Endothelial cell of umbilical vein (primary cell): ENCODE measurements around the gene SLC41A3. TPM values are rescaled to one million over a fixed set of nuclear protein-coding genes. Genes with fewer than 3 reads are reported as not detected.
A peak's percentile ranks its signal among the peaks of the same experiment; 100 is the strongest.

Experiments used
- BruUV-seq: library from RNA; stranded (reverse); fragments of 400-500 nt; replicated peaks from 2 replicates; lab custom pipeline; 2021; lab: Mats Ljungman, UMichigan
- CTCF ChIA-PET: fragments of 300-600, 350-600 bp; sonication (Branson Sonifier 250); formaldehyde crosslinking; loops from one replicate; lab custom pipeline; 2021; ENCODE audit warnings: antibody characterized with exemption, inconsistent platforms; lab: Charles Lee
- POLR2A ChIA-PET: fragments of 300-600, 350-600 bp; sonication (Branson Sonifier 250); formaldehyde crosslinking; loops from one replicate; lab custom pipeline; 2021; ENCODE audit warnings: antibody characterized with exemption, inconsistent platforms; lab: Charles Lee
- DNase-seq: peaks from one replicate; pipeline ENCODE4 v3.0.0-alpha.2; 2011; ENCODE audit warnings: low read depth, low spot score
- FAIRE-seq: peaks from 2 replicates; lab custom pipeline; 2011; peaks lifted over from hg19 to GRCh38; lab: Jason Lieb, UNC
- H2AFZ ChIP-seq: 2 replicates; pipeline ENCODE4 v1.6.0; 2012; ENCODE audit warnings: low read depth, low read length, control low read depth, inconsistent platforms
- H3K27ac ChIP-seq: 2 replicates; pipeline ENCODE4 v1.5.1; 2011; ENCODE audit warnings: low read depth, mild to moderate bottlenecking, control low read depth, low read length, moderate library complexity; ENCODE audit not compliant: insufficient read depth
- H3K27me3 ChIP-seq, 2 experiments: 2 replicates each; pipeline versions ENCODE4 v1.6.0 to v1.6.1; 2011; ENCODE audit warnings: low read length in 2 of 2, mixed read lengths in 1 of 2; ENCODE audit not compliant: control insufficient read depth in 2 of 2, insufficient read depth in 2 of 2
- H3K36me3 ChIP-seq, 2 experiments: 2 replicates in 1 of 2; 3 replicates in 1 of 2; pipeline ENCODE4 v1.5.1; 2011; ENCODE audit warnings: low read length in 2 of 2, mild to moderate bottlenecking in 1 of 2, moderate library complexity in 1 of 2; ENCODE audit not compliant: control insufficient read depth in 2 of 2, insufficient read depth in 2 of 2; ENCODE audit errors: extremely low read depth in 1 of 2
- H3K4me1 ChIP-seq: 3 replicates; pipeline ENCODE4 v1.5.1; 2011; ENCODE audit warnings: mild to moderate bottlenecking, low read length; ENCODE audit not compliant: control insufficient read depth, insufficient read depth; ENCODE audit errors: extremely low read depth
- H3K4me2 ChIP-seq: 2 replicates; pipeline ENCODE4 v1.6.1; 2011; ENCODE audit warnings: low read length, control low read depth, mixed read lengths; ENCODE audit not compliant: insufficient read depth
- H3K4me3 ChIP-seq, 3 experiments: fragments of 200-600 bp in 1 of 3; sonication (generic), shearing (Covaris generic) in 1 of 3; replicated peaks in 1 of 3; 2 replicates each; pipeline ENCODE4 v1.5.1; 2011 to 2016; ENCODE audit warnings: control low read depth in 3 of 3, low read length in 3 of 3, mild to moderate bottlenecking in 2 of 3, inconsistent platforms in 1 of 3, low read depth in 1 of 3, moderate library complexity in 1 of 3; ENCODE audit not compliant: insufficient read depth in 1 of 3
- H3K79me2 ChIP-seq: 2 replicates; pipeline ENCODE4 v1.6.0; 2012; ENCODE audit warnings: low read length, inconsistent platforms; ENCODE audit not compliant: control insufficient read depth, insufficient read depth
- H3K9ac ChIP-seq: replicated peaks from 2 replicates; pipeline ENCODE3; 2011; ENCODE audit warnings: low read length, control low read depth; ENCODE audit not compliant: insufficient read depth; ENCODE audit errors: extremely low read depth
- H3K9me1 ChIP-seq: replicated peaks from 3 replicates; pipeline ENCODE4 v1.6.0; 2011; ENCODE audit warnings: mild to moderate bottlenecking, low read length; ENCODE audit not compliant: control insufficient read depth, insufficient read depth; ENCODE audit errors: extremely low read depth
- H3K9me3 ChIP-seq: replicated peaks from 2 replicates; pipeline ENCODE4 v1.5.1; 2012; ENCODE audit warnings: low read length, inconsistent platforms; ENCODE audit not compliant: control insufficient read depth, insufficient read depth
- H4K20me1 ChIP-seq: replicated peaks from 2 replicates; pipeline ENCODE3; 2011; ENCODE audit warnings: mild to moderate bottlenecking, low read length; ENCODE audit not compliant: control insufficient read depth, insufficient read depth; ENCODE audit errors: extremely low read depth
- CTCF ChIP-seq, 2 donors: IDR thresholded peaks; 1 replicate in 1 of 2; 2 replicates in 1 of 2; pipeline ENCODE4 v1.5.1; 2011; ENCODE audit warnings: low read length in 2 of 2, mild to moderate bottlenecking in 2 of 2, moderate library complexity in 2 of 2, control low read depth in 1 of 2, inconsistent platforms in 1 of 2, low read depth in 1 of 2; ENCODE audit not compliant: insufficient read depth in 1 of 2; ENCODE audit errors: extremely low read depth in 1 of 2
- EZH2 ChIP-seq: IDR thresholded peaks from 2 replicates; pipeline ENCODE4 v1.6.1; 2012; ENCODE audit warnings: borderline replicate concordance, low read depth, mild to moderate bottlenecking, moderate library complexity, low read length, inconsistent platforms; ENCODE audit not compliant: severe bottlenecking
- FOS ChIP-seq: IDR thresholded peaks from 2 replicates; pipeline ENCODE4 v1.6.1; 2011; ENCODE audit warnings: mild to moderate bottlenecking, low read length, moderate library complexity, borderline replicate concordance; ENCODE audit not compliant: insufficient read depth
- GATA2 ChIP-seq: IDR thresholded peaks from 2 replicates; pipeline ENCODE4 v1.7.0; 2011; ENCODE audit warnings: low read depth, mild to moderate bottlenecking, moderate library complexity, mixed read lengths, low read length; ENCODE audit not compliant: insufficient read length, insufficient read depth
- JUN ChIP-seq: IDR thresholded peaks from 2 replicates; pipeline ENCODE4 v1.6.1; 2011; ENCODE audit warnings: borderline replicate concordance, low read depth; ENCODE audit not compliant: insufficient read length, insufficient read depth
- MAX ChIP-seq: IDR thresholded peaks from 2 replicates; pipeline ENCODE4 v1.6.1; 2011; ENCODE audit not compliant: insufficient read depth, insufficient read length
- MYC ChIP-seq: IDR thresholded peaks from one replicate; pipeline ENCODE4 v1.6.1; 2011; ENCODE audit warnings: mild to moderate bottlenecking, low read depth, low read length
- POLR2A ChIP-seq: IDR thresholded peaks from 2 replicates; pipeline ENCODE4 v1.6.1; 2012; ENCODE audit warnings: low read depth, mild to moderate bottlenecking, control low read depth, low read length
- POLR2AphosphoS5 ChIP-seq: IDR thresholded peaks from 2 replicates; pipeline ENCODE4 v1.6.1; 2012; ENCODE audit warnings: low read depth, mild to moderate bottlenecking, control low read depth, low read length, moderate library complexity; ENCODE audit not compliant: insufficient read depth
- dilution Hi-C: fragments of 300-500 bp; cut with MboI; formaldehyde crosslinking; loops from one replicate; pipeline ENCODE4 v1.15.0; 2019; ENCODE audit warnings: low sequenced_read_pairs; ENCODE audit not compliant: extremely low pct_ligation_motif_present
- intact Hi-C: fragments of 100-400 bp; cut with micrococcal nuclease; formaldehyde crosslinking; loops from one replicate; pipeline ENCODE4 v1.10.0; 2022
- polyA plus RNA-seq, 4 experiments: library from polyadenylated mRNA; depleted of rRNA in 3 of 4; stranded (reverse) in 3 of 4; unstranded in 1 of 4; fragments of >200 nt; gene quantifications; 2 replicates each; pipeline versions ENCODE4 v1.2.1 to v1.2.3, GENCODE V29; 2011 to 2012; ENCODE audit warnings: missing spikeins in 1 of 4
- total RNA-seq: library from RNA; stranded (reverse); gene quantifications from 2 replicates; pipeline ENCODE4 v1.2.3, GENCODE V29; 2021

SLC41A3 gene
- total and polyA plus RNA-seq, 2 donors (not counting 3 experiments of a cell fraction or from before 2014, with no cell fraction given) = 52.5 to 118 TPM

GRCh38 chr3:126085276-126085675 lies 1.4 kb upstream of the SLC41A3 start:
- no peak for TF ChIP-seq FOS
- no peak for TF ChIP-seq MYC
- TF ChIP-seq GATA2 = no peak
- no peak for TF ChIP-seq MAX
- TF ChIP-seq POLR2A = no peak
- no peak for TF ChIP-seq EZH2
- Histone ChIP-seq H3K9me3 (no peaks in the 10 kb centered on the region), H3K9me1 (no peaks in the 10 kb centered on the region), H3K4me2 (no peak overlapping the region), H3K79me2 (peaks cover 2% of the 10 kb centered on the region), H3K36me3 (no peaks in the 10 kb centered on the region), H3K9ac (no peak overlapping the region), H2AFZ (no peak overlapping the region), H4K20me1 (no peaks in the 10 kb centered on the region), H3K4me1 (peaks cover 5% of the 10 kb centered on the region), H3K4me3 (no peak overlapping the region), H3K27ac (no peak overlapping the region), H3K27me3 (peaks cover 2 to 3% of the 10 kb centered on the region in 2 experiments)
- dilution Hi-C loops (no loop called here), intact Hi-C loops (no loop called here)
- no TSS peak for BruUV-seq
- CTCF ChIA-PET = no interaction called here
- DNase-seq (no peak), FAIRE-seq (no peak)
- POLR2A ChIA-PET = no interaction called here

GRCh38 chr3:126084768-126085180 lies 850 bp upstream of the SLC41A3 start:
- H3K4me3 ChIP-seq = peak overlapping the region in 1 of 3 experiments; percentile 62
- H3K9me3 ChIP-seq = no peaks in the 10 kb centered on the region
- no peaks in the 10 kb centered on the region for H4K20me1 ChIP-seq
- H2AFZ ChIP-seq = peak overlapping the region; percentile 81
- ChIA-PET CTCF (interaction anchor here (0.7 to 1.3 kb wide), 5 partner anchors 11 to 113 kb away, joined by 3 to 6 read pairs (median 3); no protein-coding TSS in a partner anchor), POLR2A (no interaction called here)
- H3K9ac ChIP-seq = no peak overlapping the region
- dilution Hi-C loops (no loop called here), intact Hi-C loops (loop anchor here (5.0 kb wide), 3 partner anchors 92 to 273 kb away; partner anchors contain the start of gene KLF15)
- peaks cover 2% of the 10 kb centered on the region for H3K79me2 ChIP-seq
- BruUV-seq = no TSS peak
- H3K9me1 ChIP-seq = no peaks in the 10 kb centered on the region
- DNase-seq (no peak), FAIRE-seq (no peak)
- peaks cover 2 to 3% of the 10 kb centered on the region in 2 experiments for H3K27me3 ChIP-seq
- H3K27ac ChIP-seq = no peak overlapping the region
- TF ChIP-seq JUN (no peak), CTCF (IDR thresholded peaks at IDR 0.05; ENCODE audit: extremely low read depth in 1 of 2, insufficient read depth in 1 of 2, low read depth in 1 of 2, low read length in 2 of 2) (no peak), FOS (no peak), MAX (no peak), POLR2AphosphoS5 (no peak), POLR2A (no peak), MYC (no peak), EZH2 (no peak), GATA2 (no peak)
- peak overlapping the region; percentile 84 for H3K4me2 ChIP-seq
- peaks cover 5% of the 10 kb centered on the region for H3K4me1 ChIP-seq
- no peaks in the 10 kb centered on the region for H3K36me3 ChIP-seq
